Activated naive CD4-positive, alpha-beta T cell treated with anti-CD3 and anti-CD28 coated beads, Interleukin-2, amount 10 ng/mL, durations not matched to agents 7 days and 5 days (primary cell): ENCODE results near the gene CENPP.
"Not testable (repeated sequence)": the region's sequence is repeated elsewhere in the genome, so short reads cannot be mapped to it uniquely, and the experiment has no call there.

Experiments used
- CTCF ChIA-PET: fragments of 350-600 bp; sonication (Branson Sonifier 250); formaldehyde crosslinking; loops from one replicate; lab custom pipeline; 2021; ENCODE audit warnings: antibody characterized with exemption; lab: Charles Lee
- DNase-seq: peaks from one replicate; pipeline ENCODE4 v3.0.0-alpha.2; 2020
- H3K27ac Mint-ChIP-seq: one replicate; pipeline ENCODE4 v1.8.0; 2021; ENCODE audit warnings: mild to moderate bottlenecking, moderate library complexity, mixed read lengths
- H3K27me3 Mint-ChIP-seq: one replicate; pipeline ENCODE4 v1.8.0; 2021; ENCODE audit warnings: mild to moderate bottlenecking, mixed read lengths
- H3K36me3 Mint-ChIP-seq: one replicate; pipeline ENCODE4 v1.8.0; 2021; ENCODE audit warnings: mixed read lengths
- H3K4me1 Mint-ChIP-seq: one replicate; pipeline ENCODE4 v1.8.0; 2021; ENCODE audit warnings: mixed read lengths
- H3K4me3 Mint-ChIP-seq: one replicate; pipeline ENCODE4 v1.8.0; 2021; ENCODE audit warnings: mild to moderate bottlenecking, moderate library complexity, mixed read lengths
- H3K9me3 Mint-ChIP-seq: one replicate; pipeline ENCODE4 v1.8.0; 2021; ENCODE audit warnings: mixed read lengths

The CENPP gene

GRCh38 chr9:92573612-92574011 is 247.9 kb downstream of the CENPP start:
- H3K9me3 Mint-ChIP-seq, H3K36me3 Mint-ChIP-seq, DNase-seq, H3K27me3 Mint-ChIP-seq, CTCF ChIA-PET, H3K27ac Mint-ChIP-seq, H3K4me1 Mint-ChIP-seq, H3K4me3 Mint-ChIP-seq: not testable (repeated sequence)

- CTCF ChIA-PET = no interaction called here
- Mint-ChIP-seq H3K4me3 (no peak overlapping the region), H3K36me3 (peaks cover 1% of the 10 kb centered on the region), H3K27me3 (no peaks in the 10 kb centered on the region), H3K27ac (no peak overlapping the region), H3K9me3 (peaks cover 3% of the 10 kb centered on the region), H3K4me1 (no peaks in the 10 kb centered on the region)
- DNase-seq = no peak
Measured at GRCh38 chr9:92576175-92576574, 250.4 kb downstream of the CENPP start.

- H3K36me3 Mint-ChIP-seq = peaks cover 4% of the 10 kb centered on the region
- no peak for DNase-seq
- H3K9me3 Mint-ChIP-seq = peaks cover 4% of the 10 kb centered on the region
- CTCF ChIA-PET = interaction anchor here (0.7 kb wide), 1 partner anchor 516 kb away, joined by 3 read pairs; no protein-coding TSS in a partner anchor
- no peak overlapping the region for H3K4me3 Mint-ChIP-seq
- H3K27ac Mint-ChIP-seq = no peak overlapping the region
- no peaks in the 10 kb centered on the region for H3K27me3 Mint-ChIP-seq
- no peaks in the 10 kb centered on the region for H3K4me1 Mint-ChIP-seq
Measured at GRCh38 chr9:92589923-92590322, 264.2 kb downstream of the CENPP start.

- Mint-ChIP-seq H3K27me3 (no peaks in the 10 kb centered on the region), H3K4me1 (no peaks in the 10 kb centered on the region), H3K36me3 (peaks cover 4% of the 10 kb centered on the region), H3K4me3 (no peak overlapping the region), H3K27ac (no peak overlapping the region), H3K9me3 (peaks cover 4% of the 10 kb centered on the region)
- CTCF ChIA-PET = no interaction called here
- DNase-seq = no peak
Measured at GRCh38 chr9:92590377-92590776, 264.6 kb downstream of the CENPP start.

GRCh38 chr9:92592537-92592936 is 266.8 kb downstream of the CENPP start:
- H3K9me3 Mint-ChIP-seq = no peaks in the 10 kb centered on the region
- no peak overlapping the region for H3K27ac Mint-ChIP-seq
- no peaks in the 10 kb centered on the region for H3K27me3 Mint-ChIP-seq
- no peaks in the 10 kb centered on the region for H3K4me1 Mint-ChIP-seq
- DNase-seq = no peak
- no peak overlapping the region for H3K4me3 Mint-ChIP-seq
- CTCF ChIA-PET = no interaction called here
- H3K36me3 Mint-ChIP-seq = no peaks in the 10 kb centered on the region

GRCh38 chr9:92592946-92593861 is 267.5 kb downstream of the CENPP start:
- no peaks in the 10 kb centered on the region for H3K4me1 Mint-ChIP-seq
- no peaks in the 10 kb centered on the region for H3K27me3 Mint-ChIP-seq
- H3K36me3 Mint-ChIP-seq = no peaks in the 10 kb centered on the region
- CTCF ChIA-PET = no interaction called here
- no peaks in the 10 kb centered on the region for H3K9me3 Mint-ChIP-seq
- H3K27ac Mint-ChIP-seq = no peak overlapping the region
- no peak overlapping the region for H3K4me3 Mint-ChIP-seq
- no peak for DNase-seq

- H3K4me3 Mint-ChIP-seq, DNase-seq, H3K4me1 Mint-ChIP-seq, H3K9me3 Mint-ChIP-seq, H3K27ac Mint-ChIP-seq, H3K27me3 Mint-ChIP-seq, H3K36me3 Mint-ChIP-seq: not testable (repeated sequence)
- CTCF ChIA-PET = interaction anchor here (0.6 kb wide), 1 partner anchor 444 kb away, joined by 4 read pairs; no protein-coding TSS in a partner anchor
Measured at GRCh38 chr9:92595075-92595474, 269.3 kb downstream of the CENPP start.

GRCh38 chr9:92595930-92596329 is 270.2 kb downstream of the CENPP start:
- H3K36me3 Mint-ChIP-seq = no peaks in the 10 kb centered on the region
- H3K27me3 Mint-ChIP-seq = no peaks in the 10 kb centered on the region
- no peaks in the 10 kb centered on the region for H3K4me1 Mint-ChIP-seq
- no peaks in the 10 kb centered on the region for H3K9me3 Mint-ChIP-seq
- no peak overlapping the region for H3K27ac Mint-ChIP-seq
- no peak for DNase-seq
- CTCF ChIA-PET = no interaction called here
- H3K4me3 Mint-ChIP-seq = no peak overlapping the region

- no peak for DNase-seq
- CTCF ChIA-PET = no interaction called here
- no peaks in the 10 kb centered on the region for H3K27me3 Mint-ChIP-seq
- H3K4me3 Mint-ChIP-seq = no peak overlapping the region
- no peak overlapping the region for H3K27ac Mint-ChIP-seq
- H3K4me1 Mint-ChIP-seq = no peaks in the 10 kb centered on the region
- no peaks in the 10 kb centered on the region for H3K36me3 Mint-ChIP-seq
- H3K9me3 Mint-ChIP-seq = peaks cover 3% of the 10 kb centered on the region
Measured at GRCh38 chr9:92598382-92598781, 272.6 kb downstream of the CENPP start.

GRCh38 chr9:92599938-92600461 is 274.2 kb downstream of the CENPP start:
- H3K27me3 Mint-ChIP-seq = no peaks in the 10 kb centered on the region
- H3K4me1 Mint-ChIP-seq = no peaks in the 10 kb centered on the region
- peaks cover 13% of the 10 kb centered on the region for H3K9me3 Mint-ChIP-seq
- H3K27ac Mint-ChIP-seq = no peak overlapping the region
- CTCF ChIA-PET = interaction anchor here (0.5 kb wide), 1 partner anchor 1079 kb away, joined by 3 read pairs; no protein-coding TSS in a partner anchor
- peaks cover 7% of the 10 kb centered on the region for H3K36me3 Mint-ChIP-seq
- H3K4me3 Mint-ChIP-seq = no peak overlapping the region
- no peak for DNase-seq

- H3K36me3 Mint-ChIP-seq = peaks cover 10% of the 10 kb centered on the region
- no peaks in the 10 kb centered on the region for H3K4me1 Mint-ChIP-seq
- H3K27me3 Mint-ChIP-seq = no peaks in the 10 kb centered on the region
- no peak overlapping the region for H3K27ac Mint-ChIP-seq
- CTCF ChIA-PET = interaction anchor here (0.5 kb wide), 1 partner anchor 1080 kb away, joined by 3 read pairs; no protein-coding TSS in a partner anchor
- DNase-seq = no peak
- no peak overlapping the region for H3K4me3 Mint-ChIP-seq
- peaks cover 15% of the 10 kb centered on the region for H3K9me3 Mint-ChIP-seq
Measured at GRCh38 chr9:92600462-92601261, 274.9 kb downstream of the CENPP start.

- no peak overlapping the region for H3K27ac Mint-ChIP-seq
- CTCF ChIA-PET = no interaction called here
- no peak for DNase-seq
- peaks cover 15% of the 10 kb centered on the region for H3K9me3 Mint-ChIP-seq
- no peak overlapping the region for H3K4me3 Mint-ChIP-seq
- no peaks in the 10 kb centered on the region for H3K4me1 Mint-ChIP-seq
- H3K27me3 Mint-ChIP-seq = no peaks in the 10 kb centered on the region
- peaks cover 10% of the 10 kb centered on the region for H3K36me3 Mint-ChIP-seq
Measured at GRCh38 chr9:92601451-92601850, 275.7 kb downstream of the CENPP start.

GRCh38 chr9:92602413-92602812 is 276.7 kb downstream of the CENPP start:
- Mint-ChIP-seq H3K27me3 (no peaks in the 10 kb centered on the region), H3K9me3 (peaks cover 15% of the 10 kb centered on the region), H3K27ac (no peak overlapping the region), H3K36me3 (peaks cover 10% of the 10 kb centered on the region), H3K4me1 (no peaks in the 10 kb centered on the region), H3K4me3 (no peak overlapping the region)
- no peak for DNase-seq
- CTCF ChIA-PET = no interaction called here

GRCh38 chr9:92603100-92603499 is 277.3 kb downstream of the CENPP start:
- no peaks in the 10 kb centered on the region for H3K27me3 Mint-ChIP-seq
- no peaks in the 10 kb centered on the region for H3K4me1 Mint-ChIP-seq
- CTCF ChIA-PET = no interaction called here
- DNase-seq = no peak
- no peak overlapping the region for H3K4me3 Mint-ChIP-seq
- H3K27ac Mint-ChIP-seq = no peak overlapping the region
- H3K36me3 Mint-ChIP-seq = peaks cover 10% of the 10 kb centered on the region
- H3K9me3 Mint-ChIP-seq = peaks cover 15% of the 10 kb centered on the region
